HT1080 (cell line): ENCODE results near the gene DDX10. TPM values are rescaled to one million over a fixed set of nuclear protein-coding genes. Genes with fewer than 3 reads are reported as not detected.
"Not testable (repeated sequence)": the region's sequence is repeated elsewhere in the genome, so short reads cannot be mapped to it uniquely, and the experiment has no call there.

Experiments
- DNase-seq: peaks from one replicate; pipeline ENCODE4 v3.0.0-alpha.2; 2015; ENCODE audit warnings: low read depth
- total RNA-seq: library from RNA; depleted of rRNA; stranded (reverse); fragments of >200 nt; shearing (Covaris generic); gene quantifications from 2 replicates; pipeline ENCODE4 v1.2.3, GENCODE V29; 2014

DDX10 gene
- total RNA-seq, 1 experiment from 2014 or later: 45.0 TPM

DNA sequence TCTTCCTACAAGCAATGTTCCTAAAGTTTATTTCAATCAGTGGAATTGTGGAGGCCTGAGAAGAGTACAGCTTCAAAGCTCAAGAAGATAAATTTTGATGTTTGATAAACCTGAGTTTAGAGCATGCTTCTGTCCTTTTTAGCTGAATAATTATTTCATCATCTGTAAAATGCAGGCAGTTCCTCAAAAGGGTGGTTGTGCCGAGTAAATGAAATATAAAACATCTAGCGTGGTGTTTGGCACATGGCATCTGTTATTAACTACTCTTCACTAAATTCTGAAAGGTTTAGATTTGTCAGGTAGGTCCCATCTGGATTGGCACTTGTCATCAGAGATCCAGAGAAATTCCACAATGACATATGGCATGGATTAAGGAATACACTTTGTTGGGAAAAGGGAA, 155.1 kb downstream of the DDX10 start:
- no peak for DNase-seq

GRCh38 chr11:108823960-108824359, 159.1 kb downstream of the DDX10 start:
- DNase-seq: not testable (repeated sequence)

- DNase-seq: no peak
These were observed 159.7 kb downstream of the DDX10 start for GRCh38 chr11:108824545-108824944.

- no peak for DNase-seq
These were observed 160.5 kb downstream of the DDX10 start for GRCh38 chr11:108825381-108825780.

GRCh38 chr11:108826136-108826535, 161.3 kb downstream of the DDX10 start:
- no peak for DNase-seq

GRCh38 chr11:108835624-108836023, 170.8 kb downstream of the DDX10 start:
- DNase-seq: no peak

- no peak for DNase-seq
These were observed 171.7 kb downstream of the DDX10 start for GRCh38 chr11:108836541-108836940.

DNA sequence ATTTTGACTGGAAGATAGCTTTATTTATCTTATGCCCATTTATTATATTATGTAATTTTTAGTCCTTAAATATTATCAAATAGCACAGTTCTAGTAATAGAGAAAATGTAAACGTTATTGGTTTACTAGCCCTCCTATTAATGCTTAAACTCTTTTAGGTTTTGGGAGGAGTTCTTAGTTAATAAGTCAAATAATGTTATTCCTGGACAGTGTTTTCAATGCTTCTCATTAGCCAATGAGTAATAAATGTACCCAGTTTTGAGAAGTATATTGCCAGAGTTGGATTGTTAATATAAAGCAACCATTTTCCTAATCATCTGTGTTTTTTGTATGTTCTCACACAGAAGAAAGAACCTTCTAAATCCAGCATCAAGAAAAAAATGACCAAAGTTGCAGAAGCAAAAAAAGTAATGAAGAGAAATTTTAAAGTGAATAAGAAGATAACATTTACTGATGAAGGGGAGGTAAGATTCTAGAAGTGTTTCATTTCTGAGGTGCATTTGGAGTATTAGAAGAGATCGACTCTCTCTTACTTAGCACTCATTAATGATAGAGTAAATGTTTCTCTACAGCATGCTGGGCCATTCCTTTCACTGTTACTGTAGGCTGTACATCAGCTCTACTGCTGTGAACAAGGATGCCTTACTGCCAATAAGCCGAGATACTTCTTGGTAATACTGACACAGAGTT, 173.4 kb downstream of the DDX10 start:
- DNase-seq: no peak

DNA sequence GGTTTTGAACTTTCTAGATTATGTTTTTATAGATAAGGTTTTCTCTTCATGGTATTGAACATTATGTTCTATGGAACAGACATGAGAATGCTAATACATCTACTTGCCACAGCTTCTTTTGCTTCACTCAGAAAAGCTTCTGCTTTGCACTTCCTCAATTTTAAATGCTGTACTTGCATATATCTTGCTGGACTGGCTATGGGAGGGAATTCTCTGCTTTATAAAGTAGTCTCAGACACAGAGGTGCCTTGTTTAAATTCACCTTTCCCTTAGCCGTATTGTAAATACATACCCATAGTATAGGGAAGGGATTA, 173.9 kb downstream of the DDX10 start:
- DNase-seq: no peak

DNA sequence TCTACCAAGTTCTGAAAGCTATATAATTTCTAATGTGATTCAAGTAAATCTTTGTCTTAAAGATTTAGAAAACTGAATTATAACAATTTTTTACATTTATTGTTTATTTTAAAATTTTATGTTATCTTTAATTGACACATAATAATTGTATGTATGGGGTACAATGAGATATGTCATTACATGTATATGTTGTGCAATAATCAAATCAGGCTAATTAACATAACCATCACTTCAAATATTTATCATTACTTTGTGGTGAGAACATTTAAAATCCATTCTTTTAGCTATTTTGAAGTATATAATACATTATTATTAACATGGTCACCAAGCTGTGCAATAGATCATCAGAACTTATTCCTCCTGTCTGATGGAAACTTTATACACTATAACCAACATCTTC, 181.1 kb downstream of the DDX10 start:
- DNase-seq: no peak

DNA sequence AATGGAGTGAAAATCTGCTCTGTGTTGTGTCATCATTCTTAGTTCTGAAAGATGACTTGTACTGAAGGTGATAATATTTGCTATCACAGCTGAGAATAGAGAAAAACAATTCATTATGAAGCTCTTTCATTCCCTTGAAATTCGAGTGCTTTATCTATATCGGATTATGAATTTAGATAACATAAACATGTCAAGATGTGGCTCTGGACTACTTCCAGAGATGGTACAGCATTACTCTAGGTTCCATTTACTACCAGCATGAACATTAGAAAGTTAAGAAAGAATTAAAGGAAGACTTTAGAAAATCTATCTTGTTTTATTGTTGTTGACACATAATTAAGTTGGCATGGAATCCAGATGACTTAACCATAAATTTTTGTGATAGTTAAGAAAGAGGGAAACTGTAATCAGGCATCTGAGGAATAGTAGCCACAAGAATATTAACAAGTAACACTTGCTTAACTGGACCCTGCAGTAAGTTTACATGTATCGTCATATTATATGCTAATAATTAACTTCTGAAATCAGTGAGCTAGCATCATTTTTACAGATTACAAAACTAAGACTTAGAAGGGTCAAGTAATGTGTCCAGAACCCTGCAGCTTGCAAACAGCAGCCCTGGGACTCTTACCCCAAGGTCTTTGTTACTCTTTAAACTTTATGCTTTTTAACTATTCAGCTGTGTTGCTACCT, 182.6 kb downstream of the DDX10 start:
- DNase-seq: no peak

GRCh38 chr11:108851781-108852180, 186.9 kb downstream of the DDX10 start:
- DNase-seq: no peak

DNA sequence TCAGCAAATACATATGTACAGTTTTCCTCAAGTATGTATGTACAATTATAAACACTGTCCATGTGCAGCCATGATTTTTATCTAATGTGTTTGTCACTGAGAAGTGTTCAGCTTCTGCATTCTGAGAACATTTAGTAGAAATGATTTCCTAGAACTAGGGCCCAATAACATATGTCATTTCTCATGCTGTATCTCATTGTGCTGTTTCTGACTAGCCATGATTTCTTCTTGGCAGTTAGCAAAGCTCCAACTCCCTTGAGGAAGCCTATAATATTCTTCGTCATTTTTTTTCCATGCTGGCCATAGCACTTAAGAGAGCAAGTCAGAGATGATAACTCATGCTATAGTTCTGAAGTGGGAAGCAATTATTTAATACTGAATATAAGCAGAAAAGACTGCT, 187.8 kb downstream of the DDX10 start:
- no peak for DNase-seq

DNA sequence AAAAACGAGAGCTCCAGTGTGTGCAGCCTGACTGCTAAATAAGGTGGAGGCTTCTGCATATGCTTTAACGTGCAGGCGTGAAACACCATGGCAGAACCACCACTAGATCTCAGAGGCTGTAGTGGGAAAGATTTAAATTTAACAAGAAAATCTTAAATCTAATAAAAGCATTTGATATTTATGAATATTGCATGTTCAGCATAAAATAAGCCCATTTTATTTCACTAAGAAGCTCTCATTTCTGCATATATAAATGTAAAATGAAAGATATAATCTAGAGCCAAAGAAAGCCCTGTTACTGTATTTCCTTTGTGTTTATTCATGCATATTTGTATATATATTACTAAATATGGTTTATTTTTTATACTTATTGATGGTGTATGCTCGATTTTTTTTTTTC, 188.3 kb downstream of the DDX10 start:
- DNase-seq: no peak

DNA sequence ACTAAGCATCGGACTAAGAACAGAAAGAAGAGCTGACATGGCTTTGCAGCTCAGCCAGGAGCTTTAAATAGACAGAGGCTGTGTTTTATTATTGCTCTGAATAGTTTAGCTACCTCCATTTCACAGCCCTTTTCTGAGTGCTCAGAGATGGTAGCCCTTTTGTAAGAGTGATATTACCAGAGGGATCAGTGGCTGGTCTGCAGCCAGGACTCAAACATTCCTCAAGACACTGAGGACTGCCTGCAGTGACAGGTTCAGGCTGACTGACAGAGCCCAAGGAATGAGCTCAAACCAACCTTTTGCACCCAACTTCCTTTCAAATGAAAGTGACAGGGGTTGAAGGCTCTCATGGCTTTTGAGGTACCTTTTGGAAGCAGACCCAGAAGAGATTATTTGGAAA, 189.0 kb downstream of the DDX10 start:
- DNase-seq: no peak

- DNase-seq: no peak
These were observed 189.5 kb downstream of the DDX10 start for GRCh38 chr11:108854346-108854745.

- no peak for DNase-seq
These were observed 192.5 kb downstream of the DDX10 start for GRCh38 chr11:108857382-108857781.

GRCh38 chr11:108858622-108859021, 193.8 kb downstream of the DDX10 start:
- no peak for DNase-seq

DNA sequence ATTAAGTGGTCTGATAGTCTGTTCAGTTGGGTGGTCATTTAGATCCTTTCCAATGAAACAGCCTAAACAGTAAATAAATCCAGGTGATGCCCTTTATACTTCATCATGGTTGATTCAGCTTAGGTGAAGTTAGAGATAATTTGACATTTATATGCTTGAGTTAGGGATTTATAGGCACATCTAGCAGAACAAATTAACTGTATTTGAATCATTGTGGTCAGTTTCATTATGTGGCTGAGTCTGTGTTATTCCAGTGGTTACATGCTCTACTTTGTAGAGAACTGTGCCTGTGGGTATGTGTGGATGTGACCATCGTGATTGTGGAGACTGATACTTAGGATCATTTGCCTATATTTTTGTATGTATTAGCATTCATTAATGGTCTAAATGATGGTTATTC, 194.6 kb downstream of the DDX10 start:
- DNase-seq: no peak

- no peak for DNase-seq
These were observed 198.7 kb downstream of the DDX10 start for GRCh38 chr11:108863528-108863927.

DNA sequence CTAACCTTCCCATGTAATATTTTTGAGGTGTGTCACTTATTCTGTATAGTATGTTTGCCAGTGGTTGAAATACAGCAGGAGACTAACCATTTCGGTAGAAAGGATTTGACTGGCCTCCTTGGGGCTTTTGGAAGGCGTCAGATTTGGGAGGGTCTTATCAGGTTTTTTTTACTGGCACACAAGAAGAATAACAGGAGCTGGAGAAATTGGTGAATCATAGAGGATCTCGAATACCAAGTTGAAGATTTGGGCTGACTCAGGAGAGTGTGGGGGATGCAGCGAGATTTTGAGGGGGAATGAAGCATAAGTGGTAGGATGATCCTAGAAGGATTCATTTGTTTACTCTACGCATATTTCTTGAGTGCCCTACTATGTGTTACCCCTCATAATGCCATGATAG, 200.5 kb downstream of the DDX10 start:
- DNase-seq: peak; percentile 34

DNA sequence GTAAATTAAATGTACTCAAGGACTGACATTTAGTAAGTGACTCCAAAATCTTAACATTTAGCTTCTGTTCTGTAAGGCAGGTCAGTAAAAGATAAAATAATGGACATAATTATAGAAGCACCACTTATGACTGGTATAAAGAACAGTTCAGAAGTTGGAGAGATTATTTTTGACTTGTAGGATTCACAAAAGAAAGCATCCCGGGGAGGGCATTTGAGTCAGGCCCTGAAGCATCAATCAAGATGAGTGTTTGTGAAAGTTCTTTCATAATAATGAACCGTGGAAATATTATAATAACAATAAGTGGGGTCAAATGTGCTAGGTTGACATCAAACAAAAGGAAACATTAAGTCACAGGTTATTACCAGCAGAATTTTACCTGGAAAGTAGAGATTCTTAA, 201.9 kb downstream of the DDX10 start:
- DNase-seq: no peak

DNA sequence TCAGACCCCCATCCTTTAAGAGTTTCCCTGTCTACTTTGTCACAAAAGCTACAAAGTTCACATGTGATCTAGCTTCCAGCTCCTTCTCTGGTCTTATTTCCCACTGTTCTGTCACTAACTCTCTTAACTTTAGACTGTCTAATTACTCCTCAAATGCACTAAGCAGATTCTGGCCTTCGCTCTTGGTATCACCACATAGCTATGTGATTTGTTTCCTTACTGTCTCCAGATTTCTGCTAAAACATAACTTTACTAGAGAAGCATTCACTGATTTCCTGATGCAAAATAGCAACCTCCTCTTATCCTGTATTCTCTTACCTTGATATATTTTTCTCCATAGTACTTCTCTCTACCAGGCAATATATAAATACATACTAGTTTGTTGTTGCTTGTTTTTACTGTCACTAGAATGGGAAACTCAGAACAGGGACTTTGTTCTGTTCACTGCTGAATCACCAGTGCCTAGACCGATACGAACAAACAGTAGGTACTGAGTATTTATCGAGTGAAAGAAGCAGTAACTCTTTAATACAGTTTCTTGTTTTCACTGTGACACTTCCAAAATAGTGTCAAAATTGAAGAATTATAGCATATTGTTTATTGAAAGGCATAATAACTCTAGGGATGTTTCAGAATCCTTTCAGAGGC, 205.6 kb downstream of the DDX10 start:
- peak; percentile 88 for DNase-seq
